OCI-LY7 (cell line): ENCODE measurements around the gene SKAP2. TPM values are rescaled to one million over a fixed set of nuclear protein-coding genes. Genes with fewer than 3 reads are reported as not detected.

ENCODE experiments used
- BruUV-seq: library from RNA; stranded (reverse); fragments of 400-500 nt; replicated peaks from 2 replicates; lab custom pipeline; 2021; lab: Mats Ljungman, UMichigan
- CTCF ChIA-PET: fragments of 300-600 bp; sonication (Branson Sonifier 250); formaldehyde crosslinking; loops from one replicate; lab custom pipeline; 2022; ENCODE audit warnings: antibody characterized with exemption; ENCODE audit not compliant: unreplicated experiment; lab: Charles Lee
- POLR2A ChIA-PET: fragments of 300-600 bp; sonication (Branson Sonifier 250); formaldehyde crosslinking; loops from one replicate; lab custom pipeline; 2022; ENCODE audit warnings: antibody characterized with exemption; lab: Charles Lee
- DNase-seq: peaks from one replicate; pipeline ENCODE4 v3.0.0-alpha.2; 2015; ENCODE audit warnings: low spot score
- H2AFZ ChIP-seq: fragments of 200-600 bp; sonication (generic), shearing (Covaris generic); 2 replicates; pipeline ENCODE4 v1.6.1; 2014; ENCODE audit warnings: mild to moderate bottlenecking, antibody characterized with exemption, low read length, moderate library complexity
- H3K27ac ChIP-seq: fragments of 200-600 bp; sonication (generic); 2 replicates; pipeline ENCODE4 v1.5.1; 2014; ENCODE audit warnings: mixed run types, low read depth, mild to moderate bottlenecking, moderate library complexity, low read length, inconsistent platforms; ENCODE audit not compliant: poor library complexity, severe bottlenecking
- H3K36me3 ChIP-seq: fragments of 200-600 bp; sonication (generic); 2 replicates; pipeline ENCODE4 v1.6.1; 2014; ENCODE audit warnings: mild to moderate bottlenecking, antibody characterized with exemption, low read length, moderate library complexity, mixed read lengths; ENCODE audit not compliant: insufficient read depth
- H3K4me1 ChIP-seq: fragments of 200-600 bp; sonication (generic); 2 replicates; pipeline ENCODE4 v1.5.1; 2014; ENCODE audit warnings: mild to moderate bottlenecking, low read length; ENCODE audit not compliant: insufficient read depth, poor library complexity, severe bottlenecking
- H3K4me2 ChIP-seq: fragments of 200-600 bp; sonication (generic); 2 replicates; pipeline ENCODE4 v1.6.1; 2014; ENCODE audit warnings: mild to moderate bottlenecking, low read length
- H3K4me3 ChIP-seq: fragments of 200-600 bp; sonication (generic); 2 replicates; pipeline ENCODE4 v1.5.1; 2014; ENCODE audit warnings: mild to moderate bottlenecking, low read depth, low read length; ENCODE audit not compliant: poor library complexity, severe bottlenecking
- H3K79me2 ChIP-seq: fragments of 200-600 bp; sonication (generic); 2 replicates; pipeline ENCODE4 v1.6.1; 2016; ENCODE audit warnings: low read depth, mild to moderate bottlenecking, low read length, moderate library complexity, mixed read lengths; ENCODE audit not compliant: insufficient read depth
- H3K9me2 ChIP-seq: fragments of 200-600 bp; sonication (generic); 2 replicates; pipeline ENCODE4 v1.6.1; 2016; ENCODE audit warnings: mild to moderate bottlenecking, low read length, mixed read lengths; ENCODE audit not compliant: insufficient read depth
- H3K9me3 ChIP-seq: fragments of 200-600 bp; sonication (generic); 2 replicates; pipeline ENCODE4 v1.6.1; 2014; ENCODE audit warnings: mild to moderate bottlenecking, mixed run types, low read length, mixed read lengths
- H4K20me1 ChIP-seq: fragments of 200-600 bp; sonication (generic); 2 replicates; pipeline ENCODE4 v1.6.1; 2014; ENCODE audit warnings: mild to moderate bottlenecking, antibody characterized with exemption, low read length, moderate library complexity, mixed read lengths; ENCODE audit not compliant: insufficient read depth
- EZH2phosphoT487 ChIP-seq: fragments of 200-600 bp; sonication (generic); IDR thresholded peaks from 2 replicates; pipeline ENCODE4 v1.6.1; 2018; ENCODE audit warnings: low read depth, borderline replicate concordance, mild to moderate bottlenecking, mixed run types, antibody characterized with exemption, low read length, moderate library complexity, mixed read lengths
- intact Hi-C: fragments of 100-400 bp; cut with micrococcal nuclease; formaldehyde crosslinking; loops from one replicate; pipeline ENCODE4 v1.10.0; 2022; ENCODE audit not compliant: unreplicated experiment
- total RNA-seq, 2 experiments: library from RNA; depleted of rRNA in 1 of 2; stranded (reverse); fragments of >200 nt in 1 of 2; shearing (Covaris generic) in 1 of 2; gene quantifications; 2 replicates each; pipeline ENCODE4 v1.2.3, GENCODE V29; 2014 to 2022
- TF ChIP-seq, protein P1 (sequence below): fragments of 200-600 bp; sonication (generic); conservative IDR thresholded peaks from 2 replicates; pipeline ENCODE4 v1.5.1; 2014; ENCODE audit warnings: mild to moderate bottlenecking, antibody characterized with exemption, low read length, moderate library complexity, mixed read lengths

The SKAP2 gene
- total RNA-seq, 2 experiments from 2014 or later: 15.5 to 54.8 TPM

DNA sequence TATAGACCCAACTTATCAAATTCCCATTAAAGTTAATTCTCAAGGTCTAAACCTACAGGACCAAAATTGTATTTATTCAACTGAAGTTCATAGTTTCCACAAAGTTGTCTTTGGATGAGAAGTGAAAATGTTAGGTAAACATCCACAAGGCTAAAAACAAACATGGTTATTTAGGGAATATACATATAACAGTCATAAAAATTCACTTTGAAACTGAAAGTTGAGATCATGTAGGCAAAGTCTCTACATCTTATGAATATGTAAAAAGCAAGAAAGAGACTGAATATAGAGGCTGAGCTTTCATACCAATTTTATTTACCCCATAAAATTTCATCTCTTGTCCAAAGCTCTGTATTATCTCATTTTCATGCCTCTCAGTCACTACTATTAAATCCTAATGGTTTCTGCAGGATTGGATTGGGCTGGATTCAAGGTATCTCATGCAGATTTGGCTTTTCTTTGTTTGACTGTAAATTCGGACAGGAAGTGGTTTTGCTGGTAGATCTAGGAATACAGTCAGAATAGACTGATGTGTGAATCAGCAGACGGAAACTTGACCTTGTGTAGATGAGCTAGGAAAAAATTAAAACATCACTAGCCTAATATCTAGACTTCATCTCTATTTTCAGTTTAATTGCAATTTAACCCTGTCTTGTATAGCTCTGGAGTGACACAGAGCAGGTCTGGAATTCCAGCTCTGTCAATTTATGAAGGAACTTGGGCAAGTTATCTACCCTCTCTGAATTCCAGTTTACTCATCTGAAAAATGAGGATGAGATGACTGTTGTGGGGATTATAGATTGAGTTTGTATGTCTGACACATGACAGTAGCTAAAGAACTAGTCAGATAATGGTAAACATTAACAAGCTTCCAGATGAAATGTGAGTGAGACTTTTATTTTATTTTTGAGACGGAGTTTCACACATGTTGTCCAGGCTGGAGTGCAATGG lies 27.3 kb upstream of the SKAP2 start:
- ChIA-PET POLR2A (interaction anchor here (1.1 to 1.7 kb wide), 3 partner anchors 8 to 102 kb away, joined by 3 to 8 read pairs (median 3); no protein-coding TSS in a partner anchor), CTCF (no interaction called here)
- H3K4me2 ChIP-seq: no peak overlapping the region
- H3K9me2 ChIP-seq: no peaks in the 10 kb centered on the region
- intact Hi-C loops: no loop called here
- no peaks in the 10 kb centered on the region for H3K9me3 ChIP-seq
- H4K20me1 ChIP-seq: no peaks in the 10 kb centered on the region
- no TSS peak for BruUV-seq
- no peaks in the 10 kb centered on the region for H3K79me2 ChIP-seq
- no peak for DNase-seq
- H3K36me3 ChIP-seq: no peaks in the 10 kb centered on the region
- TF ChIP-seq, protein P1, sequence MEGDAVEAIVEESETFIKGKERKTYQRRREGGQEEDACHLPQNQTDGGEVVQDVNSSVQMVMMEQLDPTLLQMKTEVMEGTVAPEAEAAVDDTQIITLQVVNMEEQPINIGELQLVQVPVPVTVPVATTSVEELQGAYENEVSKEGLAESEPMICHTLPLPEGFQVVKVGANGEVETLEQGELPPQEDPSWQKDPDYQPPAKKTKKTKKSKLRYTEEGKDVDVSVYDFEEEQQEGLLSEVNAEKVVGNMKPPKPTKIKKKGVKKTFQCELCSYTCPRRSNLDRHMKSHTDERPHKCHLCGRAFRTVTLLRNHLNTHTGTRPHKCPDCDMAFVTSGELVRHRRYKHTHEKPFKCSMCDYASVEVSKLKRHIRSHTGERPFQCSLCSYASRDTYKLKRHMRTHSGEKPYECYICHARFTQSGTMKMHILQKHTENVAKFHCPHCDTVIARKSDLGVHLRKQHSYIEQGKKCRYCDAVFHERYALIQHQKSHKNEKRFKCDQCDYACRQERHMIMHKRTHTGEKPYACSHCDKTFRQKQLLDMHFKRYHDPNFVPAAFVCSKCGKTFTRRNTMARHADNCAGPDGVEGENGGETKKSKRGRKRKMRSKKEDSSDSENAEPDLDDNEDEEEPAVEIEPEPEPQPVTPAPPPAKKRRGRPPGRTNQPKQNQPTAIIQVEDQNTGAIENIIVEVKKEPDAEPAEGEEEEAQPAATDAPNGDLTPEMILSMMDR: no peak
- no peak for TF ChIP-seq EZH2phosphoT487
- H2AFZ ChIP-seq: no peak overlapping the region
- H3K4me3 ChIP-seq: no peak overlapping the region
- no peak overlapping the region for H3K27ac ChIP-seq
- no peaks in the 10 kb centered on the region for H3K4me1 ChIP-seq

DNA sequence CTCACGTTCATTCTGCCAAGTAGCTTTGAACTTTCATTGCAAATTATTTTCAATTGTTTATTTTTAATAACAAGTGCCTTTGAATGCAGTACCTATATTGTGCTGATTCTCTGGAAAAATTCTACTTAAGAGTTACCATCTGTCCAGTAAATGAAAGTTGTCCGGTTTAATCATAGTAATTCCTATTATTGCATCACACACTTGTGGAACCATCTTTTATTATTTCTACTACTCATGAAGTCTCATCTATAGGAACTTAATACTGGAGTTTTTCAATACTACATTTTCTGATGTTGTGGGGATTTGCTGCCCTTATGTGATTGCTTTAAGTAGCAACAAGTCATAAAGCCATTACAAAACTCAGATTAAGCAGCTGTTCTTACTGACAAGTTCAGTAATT lies 16.5 kb upstream of the SKAP2 start:
- no TSS peak for BruUV-seq
- POLR2A ChIA-PET: interaction anchor here (0.5 kb wide), 1 partner anchor 25 kb away, joined by 4 read pairs; no protein-coding TSS in a partner anchor
- TF ChIP-seq, protein P1: no peak
- no peak for TF ChIP-seq EZH2phosphoT487
- Histone ChIP-seq H3K36me3 (no peaks in the 10 kb centered on the region), H2AFZ (no peak overlapping the region), H4K20me1 (no peaks in the 10 kb centered on the region), H3K4me3 (no peak overlapping the region), H3K4me2 (no peak overlapping the region), H3K9me2 (no peaks in the 10 kb centered on the region), H3K9me3 (0 out of 2 replicates have a peak, but pooled peaks cover 11% of the 10 kb centered on the region), H3K27ac (no peak overlapping the region), H3K4me1 (no peaks in the 10 kb centered on the region), H3K79me2 (no peaks in the 10 kb centered on the region)
- DNase-seq: no peak
- intact Hi-C loops: no loop called here
- CTCF ChIA-PET: no interaction called here

DNA sequence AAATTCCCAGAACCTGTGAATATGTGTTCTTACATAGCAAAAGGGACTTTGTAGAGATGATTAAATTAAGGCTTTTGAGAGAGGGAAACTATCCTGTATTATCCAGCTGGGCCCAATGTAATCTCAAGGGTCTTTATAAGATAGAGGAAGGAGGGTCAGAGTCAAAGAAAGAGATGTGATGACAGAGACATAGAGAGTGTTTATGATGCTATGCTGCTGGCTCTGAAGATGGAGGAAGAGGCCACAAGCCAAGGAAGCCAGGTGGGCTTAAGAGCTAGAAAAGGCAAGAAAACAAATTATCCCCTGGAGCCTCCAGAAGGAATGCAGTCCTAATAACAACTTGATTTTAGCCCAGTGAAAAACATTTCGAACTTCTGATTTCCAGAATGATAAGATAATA lies 15.3 kb upstream of the SKAP2 start:
- Histone ChIP-seq H3K4me1 (no peaks in the 10 kb centered on the region), H3K27ac (no peak overlapping the region), H3K4me2 (no peak overlapping the region), H3K36me3 (no peaks in the 10 kb centered on the region), H3K9me2 (no peaks in the 10 kb centered on the region), H2AFZ (no peak overlapping the region), H3K9me3 (0 out of 2 replicates have a peak, but pooled peaks cover 2% of the 10 kb centered on the region), H4K20me1 (no peaks in the 10 kb centered on the region), H3K79me2 (no peaks in the 10 kb centered on the region), H3K4me3 (no peak overlapping the region)
- intact Hi-C loops: no loop called here
- TF ChIP-seq, protein P1: no peak
- no peak for TF ChIP-seq EZH2phosphoT487
- ChIA-PET POLR2A (no interaction called here), CTCF (no interaction called here)
- no TSS peak for BruUV-seq
- no peak for DNase-seq
